BLaER1 treated with 17β-estradiol and CSF1 and Interleukin-3, amounts not matched to agents 10 nM and 100 nM (cell line): ENCODE measurements around the gene ACY1.

Experiments
- H3K27ac ChIP-seq, 11 experiments: shearing (Covaris generic); formaldehyde crosslinking; 2 replicates each; pipeline ENCODE4 v1.8.1; 2022
- H3K27me3 ChIP-seq, 11 experiments: shearing (Covaris generic); formaldehyde crosslinking; 2 replicates each; pipeline ENCODE4 v1.8.1; 2022
- H3K36me3 ChIP-seq, 11 experiments: shearing (Covaris generic); formaldehyde crosslinking; 2 replicates each; pipeline ENCODE4 v1.8.1; 2022
- H3K4me1 ChIP-seq, 10 experiments: shearing (Covaris generic); formaldehyde crosslinking; 2 replicates each; pipeline ENCODE4 v1.8.1; 2022
- H3K4me2 ChIP-seq, 11 experiments: shearing (Covaris generic); formaldehyde crosslinking; 2 replicates each; pipeline ENCODE4 v1.8.1; 2022
- H3K4me3 ChIP-seq, 10 experiments: shearing (Covaris generic); formaldehyde crosslinking; 2 replicates each; pipeline ENCODE4 v1.8.1; 2022
- H3K9ac ChIP-seq, 11 experiments: shearing (Covaris generic); formaldehyde crosslinking; 2 replicates each; pipeline ENCODE4 v1.8.1; 2022
- H3K9me3 ChIP-seq, 11 experiments: shearing (Covaris generic); formaldehyde crosslinking; replicated peaks in 1 of 11; 2 replicates each; pipeline ENCODE4 v1.8.1; 2022
- H4K20me1 ChIP-seq, 11 experiments: shearing (Covaris generic); formaldehyde crosslinking; 2 replicates each; pipeline ENCODE4 v1.8.1; 2022
- Cebpa-rat ChIP-seq, 11 experiments: shearing (Covaris generic); IDR thresholded peaks; 2 replicates each; pipeline ENCODE4 v1.8.1; 2022

ACY1 gene

DNA sequence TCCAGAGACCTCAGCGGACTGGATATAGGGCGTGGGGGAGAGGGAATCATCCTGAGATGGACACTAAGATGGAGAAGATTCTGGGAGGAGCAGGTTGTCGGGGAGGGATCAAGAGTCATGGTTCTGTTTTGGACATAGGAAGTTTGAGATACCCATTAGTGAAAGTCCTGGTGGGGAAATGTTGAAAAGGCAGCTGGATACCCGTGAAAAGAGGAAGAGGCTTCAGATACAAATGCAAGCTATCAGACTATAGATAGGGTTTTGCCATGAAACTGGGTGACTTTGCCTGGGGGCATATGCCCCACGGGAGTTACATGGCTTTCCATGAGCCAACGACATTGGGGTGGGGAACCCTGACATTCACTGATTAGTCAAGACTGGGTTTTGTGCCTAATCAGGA, 29.2 kb upstream of the ACY1 start:
- Histone ChIP-seq H3K4me3 (no peak overlapping the region), H3K27me3 (peaks cover 31 to 47% (median 43%) of the 10 kb centered on the region in 11 experiments), H3K27ac (no peak overlapping the region), H3K36me3 (peaks cover 0 to 24% (median 19%) of the 10 kb centered on the region in 11 experiments; a peak in 21 of 22 replicates), H3K9ac (no peak overlapping the region), H4K20me1 (peaks cover 0 to 32% (median 18%) of the 10 kb centered on the region in 11 experiments; a peak in 15 of 22 replicates), H3K4me2 (peak overlapping the region in 9 of 11 experiments; percentile 11 to 82 (median 22); a peak in 12 of 22 replicates), H3K4me1 (peaks cover 20 to 48% (median 39%) of the 10 kb centered on the region in 10 experiments), H3K9me3 (no peaks in the 10 kb centered on the region)
- TF ChIP-seq Cebpa-rat (IDR thresholded peaks at IDR 0.05): no peak

DNA sequence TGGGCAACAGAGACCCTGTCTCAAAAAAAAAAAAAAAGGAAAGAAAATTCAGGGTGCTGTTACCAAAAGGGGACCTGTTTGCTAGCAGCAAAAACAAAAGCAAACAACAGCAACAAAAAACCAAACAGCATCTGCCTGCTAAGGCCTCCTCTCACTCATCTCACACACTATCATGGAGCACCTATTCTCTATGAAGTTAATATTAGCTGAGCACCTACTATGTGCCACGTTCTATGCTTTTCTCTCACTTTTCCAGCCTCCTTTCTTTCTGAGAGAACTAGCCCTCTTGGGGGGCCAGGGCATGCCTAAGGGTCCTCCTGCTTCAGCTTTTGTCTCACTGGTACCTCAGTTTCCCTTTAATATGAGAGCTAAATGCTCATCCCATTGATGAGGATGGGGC, 28.6 kb upstream of the ACY1 start:
- Histone ChIP-seq H3K4me3 (no peak overlapping the region), H4K20me1 (peaks cover 0 to 34% (median 18%) of the 10 kb centered on the region in 11 experiments; a peak in 15 of 22 replicates), H3K36me3 (peaks cover 3 to 30% (median 25%) of the 10 kb centered on the region in 11 experiments; a peak in 21 of 22 replicates), H3K9ac (no peak overlapping the region), H3K4me1 (peaks cover 20 to 48% (median 39%) of the 10 kb centered on the region in 10 experiments), H3K27me3 (peaks cover 31 to 47% (median 43%) of the 10 kb centered on the region in 11 experiments), H3K4me2 (peak overlapping the region; percentile 11 to 84 (median 63); a peak in 15 of 22 replicates), H3K9me3 (no peaks in the 10 kb centered on the region), H3K27ac (no peak overlapping the region)
- TF ChIP-seq Cebpa-rat (IDR thresholded peaks at IDR 0.05): no peak

DNA sequence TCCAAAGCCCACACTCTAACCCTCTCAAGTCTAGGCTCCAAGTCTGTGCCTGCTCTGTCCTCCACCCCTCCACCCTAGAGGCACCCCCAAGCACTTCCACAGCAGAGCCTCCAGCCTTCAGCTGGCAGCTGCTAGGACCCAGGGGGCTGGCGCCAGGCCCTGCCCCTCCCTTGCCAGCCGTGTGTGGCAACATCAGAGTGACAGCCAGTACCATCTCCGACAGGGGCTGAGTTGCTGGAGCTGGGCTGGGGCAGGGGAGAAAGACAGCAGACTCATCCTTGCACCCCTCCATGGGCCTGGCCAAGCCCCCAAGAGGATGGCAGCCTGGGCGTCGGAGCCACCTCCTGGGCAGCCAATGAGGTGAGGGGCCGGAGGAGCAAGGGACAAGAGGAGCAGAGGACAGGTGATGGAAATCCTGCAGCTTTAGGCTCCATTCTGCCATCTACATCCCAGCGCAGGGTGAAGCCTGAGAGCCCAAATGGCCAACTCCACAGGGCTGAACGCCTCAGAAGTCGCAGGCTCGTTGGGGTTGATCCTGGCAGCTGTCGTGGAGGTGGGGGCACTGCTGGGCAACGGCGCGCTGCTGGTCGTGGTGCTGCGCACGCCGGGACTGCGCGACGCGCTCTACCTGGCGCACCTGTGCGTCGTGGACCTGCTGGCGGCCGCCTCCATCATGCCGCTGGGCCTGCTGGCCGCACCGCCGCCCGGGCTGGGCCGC, 28.0 kb upstream of the ACY1 start, which contains the start of gene GPR62:
GPR62 (plus strand) TSS at position 207 of the 718 bp plus-strand sequence; CDS start at position 479, 272 bp downstream.
- Histone ChIP-seq H3K27ac (no peak within 1 kb of the TSS), H3K9me3 (no peaks in the 10 kb centered on the region), H3K4me1 (peaks cover 20 to 48% (median 39%) of the 10 kb centered on the region in 10 experiments), H3K4me2 (peak within 1 kb of the TSS; percentile 63 to 84 (median 72)), H3K4me3 (peak within 1 kb of the TSS in 5 of 10 experiments; percentile 10 to 58 (median 34); a peak in 9 of 20 replicates), H3K9ac (peak within 1 kb of the TSS in 4 of 11 experiments; percentile 7 to 39 (median 18); a peak in 1 of 22 replicates), H4K20me1 (peaks cover 0 to 36% (median 18%) of the 10 kb centered on the region in 11 experiments; a peak in 15 of 22 replicates), H3K27me3 (peaks cover 31 to 47% (median 43%) of the 10 kb centered on the region in 11 experiments), H3K36me3 (peaks cover 8 to 36% (median 31%) of the 10 kb centered on the region in 11 experiments)
- no peak for TF ChIP-seq Cebpa-rat (IDR thresholded peaks at IDR 0.05)

DNA sequence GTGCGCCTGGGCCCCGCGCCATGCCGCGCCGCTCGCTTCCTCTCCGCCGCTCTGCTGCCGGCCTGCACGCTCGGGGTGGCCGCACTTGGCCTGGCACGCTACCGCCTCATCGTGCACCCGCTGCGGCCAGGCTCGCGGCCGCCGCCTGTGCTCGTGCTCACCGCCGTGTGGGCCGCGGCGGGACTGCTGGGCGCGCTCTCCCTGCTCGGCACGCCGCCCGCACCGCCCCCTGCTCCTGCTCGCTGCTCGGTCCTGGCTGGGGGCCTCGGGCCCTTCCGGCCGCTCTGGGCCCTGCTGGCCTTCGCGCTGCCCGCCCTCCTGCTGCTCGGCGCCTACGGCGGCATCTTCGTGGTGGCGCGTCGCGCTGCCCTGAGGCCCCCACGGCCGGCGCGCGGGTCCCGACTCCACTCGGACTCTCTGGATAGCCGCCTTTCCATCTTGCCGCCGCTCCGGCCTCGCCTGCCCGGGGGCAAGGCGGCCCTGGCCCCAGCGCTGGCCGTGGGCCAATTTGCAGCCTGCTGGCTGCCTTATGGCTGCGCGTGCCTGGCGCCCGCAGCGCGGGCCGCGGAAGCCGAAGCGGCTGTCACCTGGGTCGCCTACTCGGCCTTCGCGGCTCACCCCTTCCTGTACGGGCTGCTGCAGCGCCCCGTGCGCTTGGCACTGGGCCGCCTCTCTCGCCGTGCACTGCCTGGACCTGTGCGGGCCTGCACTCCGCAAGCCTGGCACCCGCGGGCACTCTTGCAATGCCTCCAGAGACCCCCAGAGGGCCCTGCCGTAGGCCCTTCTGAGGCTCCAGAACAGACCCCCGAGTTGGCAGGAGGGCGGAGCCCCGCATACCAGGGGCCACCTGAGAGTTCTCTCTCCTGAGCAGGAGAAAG, 27.2 kb upstream of the ACY1 start:
- Histone ChIP-seq H3K4me1 (peaks cover 20 to 48% (median 39%) of the 10 kb centered on the region in 10 experiments), H3K27me3 (peaks cover 31 to 47% (median 43%) of the 10 kb centered on the region in 11 experiments), H4K20me1 (peaks cover 0 to 44% (median 18%) of the 10 kb centered on the region in 11 experiments; a peak in 15 of 22 replicates), H3K27ac (no peak overlapping the region), H3K9me3 (no peaks in the 10 kb centered on the region), H3K4me2 (peak overlapping the region; percentile 63 to 84 (median 72)), H3K36me3 (peaks cover 8 to 44% (median 38%) of the 10 kb centered on the region in 11 experiments), H3K4me3 (peak overlapping the region in 5 of 10 experiments; percentile 10 to 58 (median 34); a peak in 9 of 20 replicates), H3K9ac (peak overlapping the region in 5 of 11 experiments; percentile 7 to 39 (median 15); a peak in 3 of 22 replicates)
- TF ChIP-seq Cebpa-rat (IDR thresholded peaks at IDR 0.05): no peak

DNA sequence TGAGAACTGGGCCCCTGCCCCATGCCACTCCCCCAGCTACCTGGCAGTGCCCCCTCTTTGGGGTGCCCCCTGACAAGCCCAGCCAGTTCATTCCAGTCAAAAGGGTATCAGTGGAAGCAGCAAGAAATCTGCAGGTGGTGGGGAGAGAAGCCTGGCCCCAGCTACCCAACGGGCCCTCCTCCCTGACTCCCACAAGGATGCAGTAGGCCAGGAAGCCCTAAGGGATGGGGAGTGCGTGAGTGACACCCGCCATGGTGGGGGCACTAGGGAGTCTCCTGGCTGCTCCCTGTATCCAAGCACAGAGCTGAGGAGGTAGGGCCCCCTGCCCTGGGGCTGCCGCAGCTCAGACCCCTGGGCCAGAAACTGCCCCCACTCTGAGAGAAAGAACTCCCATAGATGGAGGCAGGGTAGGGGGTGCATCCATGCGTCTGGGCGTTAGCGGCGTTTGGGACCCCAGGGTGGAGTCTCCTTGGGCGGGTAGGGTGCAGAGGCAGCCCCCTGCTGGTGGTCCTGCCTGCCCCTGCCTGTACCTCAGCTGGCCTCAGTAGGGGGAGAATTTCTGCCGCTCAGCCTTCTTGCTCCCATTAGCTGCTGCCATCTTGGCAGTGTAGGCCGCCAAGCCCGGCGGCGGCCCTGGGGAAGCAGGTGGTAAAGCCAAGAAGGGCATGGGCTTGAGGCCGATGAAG, 25.7 kb upstream of the ACY1 start:
- H3K4me1 ChIP-seq: peaks cover 26 to 63% (median 45%) of the 10 kb centered on the region in 10 experiments
- H3K9me3 ChIP-seq: no peaks in the 10 kb centered on the region
- peak overlapping the region; percentile 63 to 84 (median 72); a peak in 19 of 22 replicates for H3K4me2 ChIP-seq
- 0 out of 22 replicates have a peak overlapping the region, but pooled peaks of 1 of the 11 experiments have one; percentile 7 for H3K9ac ChIP-seq
- peaks cover 8 to 47% (median 38%) of the 10 kb centered on the region in 11 experiments for H3K36me3 ChIP-seq
- no peak overlapping the region for H3K4me3 ChIP-seq
- H3K27me3 ChIP-seq: peaks cover 31 to 47% (median 43%) of the 10 kb centered on the region in 11 experiments
- TF ChIP-seq Cebpa-rat (IDR thresholded peaks at IDR 0.05): no peak
- peaks cover 0 to 59% (median 22%) of the 10 kb centered on the region in 11 experiments; a peak in 15 of 22 replicates for H4K20me1 ChIP-seq
- no peak overlapping the region for H3K27ac ChIP-seq

DNA sequence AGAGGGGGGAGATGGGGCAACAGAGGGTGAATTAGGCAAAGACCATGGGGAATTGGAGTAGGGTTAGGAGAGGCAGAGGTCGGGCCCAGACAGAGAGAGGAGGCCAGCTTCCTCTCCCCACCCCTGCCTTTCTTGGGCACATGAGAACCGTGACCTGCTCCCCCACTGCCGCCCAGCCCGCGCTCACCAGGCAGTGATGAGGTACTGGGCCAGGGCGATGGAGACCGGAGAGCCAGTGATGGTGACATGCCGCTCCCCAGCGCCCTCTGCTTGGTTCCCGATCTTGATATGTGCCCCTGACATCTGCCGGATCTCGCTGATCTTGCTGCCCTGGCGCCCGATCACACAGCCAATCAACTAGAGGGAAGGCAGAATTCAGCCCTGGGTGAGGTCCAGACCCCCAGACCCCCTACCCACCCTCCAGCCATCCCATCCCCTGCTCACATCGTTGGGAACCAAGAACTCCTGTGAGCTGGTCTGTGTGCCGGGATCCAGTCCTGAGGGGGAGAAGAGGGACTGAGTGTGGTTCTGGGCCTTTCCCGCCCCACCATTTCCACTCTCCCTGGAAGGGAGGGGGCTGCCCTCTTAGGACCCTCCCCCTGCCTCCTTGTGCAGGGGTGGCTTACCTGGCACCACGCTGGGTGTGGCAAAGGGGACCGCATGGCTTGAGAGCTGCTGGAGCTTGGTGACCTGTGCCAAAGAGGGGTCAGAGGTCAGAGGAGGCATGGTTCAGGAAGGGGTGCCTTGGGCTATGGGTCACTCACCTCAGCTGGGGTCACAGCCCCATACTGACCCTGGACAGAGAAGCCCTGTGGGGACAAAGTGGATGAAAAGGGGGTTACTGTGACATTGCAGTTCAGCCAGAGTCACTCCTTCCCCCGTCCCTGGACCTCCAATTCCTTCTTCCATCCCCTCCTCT, 24.5 kb upstream of the ACY1 start:
- no peak overlapping the region for H3K4me2 ChIP-seq
- peaks cover 0 to 71% (median 26%) of the 10 kb centered on the region in 11 experiments; a peak in 15 of 22 replicates for H4K20me1 ChIP-seq
- H3K36me3 ChIP-seq: peaks cover 8 to 47% (median 38%) of the 10 kb centered on the region in 11 experiments
- no peak overlapping the region for H3K27ac ChIP-seq
- peaks cover 31 to 40% (median 38%) of the 10 kb centered on the region in 11 experiments for H3K27me3 ChIP-seq
- no peak overlapping the region for H3K9ac ChIP-seq
- TF ChIP-seq Cebpa-rat (IDR thresholded peaks at IDR 0.05): no peak
- H3K4me1 ChIP-seq: peaks cover 32 to 70% (median 44%) of the 10 kb centered on the region in 10 experiments
- H3K4me3 ChIP-seq: no peak overlapping the region
- no peaks in the 10 kb centered on the region for H3K9me3 ChIP-seq

DNA sequence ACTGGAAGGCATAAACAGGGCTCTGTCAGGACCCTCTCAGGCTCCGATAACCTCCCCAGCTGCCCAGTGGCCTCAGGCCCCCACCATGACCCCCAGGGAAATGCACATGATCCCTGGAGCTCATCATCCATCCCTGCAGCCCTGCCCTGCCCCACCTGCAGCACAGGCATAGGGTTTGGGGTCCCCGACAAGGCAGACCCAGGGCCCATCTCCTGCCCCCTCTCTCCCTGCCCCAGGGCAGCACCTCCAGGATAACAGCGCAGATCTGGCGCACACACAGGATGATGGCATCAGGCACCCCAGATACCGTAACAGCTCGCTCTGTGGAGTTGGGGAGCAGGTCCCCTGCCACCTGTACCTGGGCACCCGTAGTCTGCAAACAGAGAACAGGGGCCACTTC, 23.7 kb upstream of the ACY1 start:
- Histone ChIP-seq H3K27ac (no peak overlapping the region), H3K36me3 (peaks cover 8 to 48% (median 38%) of the 10 kb centered on the region in 11 experiments)
- no peak for TF ChIP-seq Cebpa-rat (IDR thresholded peaks at IDR 0.05)

More for the DNA sequence above, 23.7 kb upstream of the ACY1 start:
- peaks cover 0 to 75% (median 26%) of the 10 kb centered on the region in 11 experiments; a peak in 15 of 22 replicates for H4K20me1 ChIP-seq
- H3K9ac ChIP-seq: no peak overlapping the region
- H3K9me3 ChIP-seq: no peaks in the 10 kb centered on the region
- H3K27me3 ChIP-seq: peaks cover 27 to 33% (median 30%) of the 10 kb centered on the region in 11 experiments
- no peak overlapping the region for H3K4me3 ChIP-seq
- H3K4me1 ChIP-seq: peaks cover 25 to 70% (median 45%) of the 10 kb centered on the region in 10 experiments
- H3K4me2 ChIP-seq: no peak overlapping the region
